Brain microvascular endothelial cell (primary cell): ENCODE results near the gene DAP.
"Not testable (repeated sequence)": the region's sequence is repeated elsewhere in the genome, so short reads cannot be mapped to it uniquely, and the experiment has no call there.

Experiments
- DNase-seq: peaks from one replicate; pipeline ENCODE4 v3.0.0-alpha.2; 2020
- H3K27ac ChIP-seq: fragments of 250-450 bp; sonication (Bioruptor Pico); 2 replicates; pipeline ENCODE4 v1.5.1; 2020; ENCODE audit warnings: mild to moderate bottlenecking, moderate library complexity
- H3K27me3 ChIP-seq: fragments of 250-450 bp; sonication (Bioruptor Pico); replicated peaks from 2 replicates; pipeline ENCODE4 v1.5.1; 2020; ENCODE audit warnings: mild to moderate bottlenecking
- H3K36me3 ChIP-seq: fragments of 250-450 bp; sonication (Bioruptor Pico); replicated peaks from 2 replicates; pipeline ENCODE4 v1.5.1; 2020; ENCODE audit warnings: mild to moderate bottlenecking
- H3K4me3 ChIP-seq: 2 replicates; pipeline ENCODE4 v1.5.1; 2011; ENCODE audit warnings: low read depth, mild to moderate bottlenecking, control low read depth, low read length, moderate library complexity
- in situ Hi-C: cut with HindIII; loops from 2 replicates; pipeline ENCODE4 v1.10.0; 2017; ENCODE audit warnings: low sequenced_read_pairs, low pct_ligation_motif_present
- TF ChIP-seq, protein P1 (sequence below): IDR thresholded peaks from 2 replicates; pipeline ENCODE4 v1.5.1; 2011; ENCODE audit warnings: low read depth, mild to moderate bottlenecking, moderate library complexity, low read length, control low read depth, inconsistent platforms; ENCODE audit errors: missing control alignments

The DAP gene

GRCh38 chr5:10645146-10645545, 115.9 kb downstream of the DAP start:
- Histone ChIP-seq H3K27me3 (no peaks in the 10 kb centered on the region), H3K4me3 (no peak overlapping the region), H3K36me3 (no peaks in the 10 kb centered on the region), H3K27ac (no peak overlapping the region)
- TF ChIP-seq, protein P1, sequence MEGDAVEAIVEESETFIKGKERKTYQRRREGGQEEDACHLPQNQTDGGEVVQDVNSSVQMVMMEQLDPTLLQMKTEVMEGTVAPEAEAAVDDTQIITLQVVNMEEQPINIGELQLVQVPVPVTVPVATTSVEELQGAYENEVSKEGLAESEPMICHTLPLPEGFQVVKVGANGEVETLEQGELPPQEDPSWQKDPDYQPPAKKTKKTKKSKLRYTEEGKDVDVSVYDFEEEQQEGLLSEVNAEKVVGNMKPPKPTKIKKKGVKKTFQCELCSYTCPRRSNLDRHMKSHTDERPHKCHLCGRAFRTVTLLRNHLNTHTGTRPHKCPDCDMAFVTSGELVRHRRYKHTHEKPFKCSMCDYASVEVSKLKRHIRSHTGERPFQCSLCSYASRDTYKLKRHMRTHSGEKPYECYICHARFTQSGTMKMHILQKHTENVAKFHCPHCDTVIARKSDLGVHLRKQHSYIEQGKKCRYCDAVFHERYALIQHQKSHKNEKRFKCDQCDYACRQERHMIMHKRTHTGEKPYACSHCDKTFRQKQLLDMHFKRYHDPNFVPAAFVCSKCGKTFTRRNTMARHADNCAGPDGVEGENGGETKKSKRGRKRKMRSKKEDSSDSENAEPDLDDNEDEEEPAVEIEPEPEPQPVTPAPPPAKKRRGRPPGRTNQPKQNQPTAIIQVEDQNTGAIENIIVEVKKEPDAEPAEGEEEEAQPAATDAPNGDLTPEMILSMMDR, result no peak
- in situ Hi-C loops, result loop anchor here (25.0 kb wide), 1 partner anchor 158 kb away; no protein-coding TSS in a partner anchor
- DNase-seq, result no peak

- Histone ChIP-seq H3K4me3 (no peak overlapping the region), H3K36me3 (no peaks in the 10 kb centered on the region), H3K27ac (no peak overlapping the region), H3K27me3 (no peaks in the 10 kb centered on the region)
- in situ Hi-C loops, result loop anchor here (25.0 kb wide), 1 partner anchor 157 kb away; no protein-coding TSS in a partner anchor
- no peak for DNase-seq
- TF ChIP-seq, protein P1, result no peak
Observed at GRCh38 chr5:10644192-10644591, 116.8 kb downstream of the DAP start.

DNA sequence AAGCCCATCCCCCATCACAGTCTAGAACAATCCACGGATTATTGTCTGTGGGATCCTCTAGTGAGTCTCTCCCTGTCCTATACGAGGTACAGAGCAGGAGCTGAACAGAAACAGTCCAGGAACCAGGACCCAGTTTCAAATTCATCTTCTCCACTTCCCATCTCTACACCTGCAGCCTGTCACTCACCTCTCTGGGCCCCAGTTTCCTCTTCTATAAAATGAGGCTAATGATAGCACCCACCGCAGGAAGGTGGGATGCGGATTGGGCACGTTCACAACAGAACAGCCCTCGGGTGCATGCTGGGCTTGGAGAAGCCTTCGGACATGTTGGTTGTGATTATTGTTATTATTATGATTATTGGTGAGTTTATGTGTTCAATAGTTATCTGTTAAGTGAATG, 118.7 kb downstream of the DAP start:
- no peak for DNase-seq
- TF ChIP-seq, protein P1, result no peak
- no peak overlapping the region for H3K27ac ChIP-seq
- in situ Hi-C loops, result loop anchor here (25.0 kb wide), 1 partner anchor 155 kb away; no protein-coding TSS in a partner anchor
- no peaks in the 10 kb centered on the region for H3K27me3 ChIP-seq
- H3K36me3 ChIP-seq, result no peaks in the 10 kb centered on the region
- H3K4me3 ChIP-seq, result no peak overlapping the region

GRCh38 chr5:10639846-10640368, 121.1 kb downstream of the DAP start:
- H3K4me3 ChIP-seq, result no peak overlapping the region
- TF ChIP-seq, protein P1, result no peak
- no peak overlapping the region for H3K27ac ChIP-seq
- DNase-seq, result no peak
- H3K36me3 ChIP-seq, result no peaks in the 10 kb centered on the region
- no peaks in the 10 kb centered on the region for H3K27me3 ChIP-seq
- in situ Hi-C loops, result loop anchor here (25.0 kb wide), 1 partner anchor 153 kb away; no protein-coding TSS in a partner anchor

- in situ Hi-C loops, result loop anchor here (25.0 kb wide), 1 partner anchor 151 kb away; no protein-coding TSS in a partner anchor
- H3K36me3 ChIP-seq, H3K27me3 ChIP-seq, DNase-seq, H3K27ac ChIP-seq, H3K4me3 ChIP-seq: not testable (repeated sequence)
Observed at GRCh38 chr5:10638723-10639122, 122.3 kb downstream of the DAP start.

DNA sequence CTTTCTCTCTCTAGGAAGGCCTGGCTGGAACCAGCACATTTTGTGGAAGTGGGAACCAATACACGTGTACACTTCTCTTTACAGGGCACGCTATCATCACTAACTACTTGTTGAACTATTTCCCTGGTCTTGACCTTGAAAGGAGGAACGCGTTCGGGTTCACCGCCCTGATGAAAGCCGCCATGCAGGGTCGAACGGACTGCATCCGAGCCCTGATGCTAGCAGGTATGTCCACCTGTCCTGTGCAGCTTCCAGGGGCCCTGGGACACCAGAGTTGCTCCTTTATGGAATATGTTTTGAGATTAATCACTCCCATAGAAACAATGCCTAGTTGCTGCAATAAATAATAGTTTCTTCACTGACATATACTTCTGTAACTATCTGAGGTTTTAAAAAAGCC, 123.1 kb downstream of the DAP start:
- Histone ChIP-seq H3K27me3 (no peaks in the 10 kb centered on the region), H3K27ac (no peak overlapping the region), H3K4me3 (no peak overlapping the region), H3K36me3 (no peaks in the 10 kb centered on the region)
- in situ Hi-C loops, result loop anchor here (25.0 kb wide), 1 partner anchor 151 kb away; no protein-coding TSS in a partner anchor
- TF ChIP-seq, protein P1, result no peak
- no peak for DNase-seq
